GM19035 (cell line): ENCODE data around the gene PI16.

Experiments used
- ATAC-seq: cut with Tn5 transposase; IDR thresholded peaks from one replicate; pipeline ENCODE4 v1.9.1; 2021; ENCODE audit not compliant: unreplicated experiment

The PI16 gene

GRCh38 chr6:36997811-36998722 lies 43.5 kb downstream of the PI16 start:
- no peak for ATAC-seq

GRCh38 chr6:36998723-36999038 lies 44.1 kb downstream of the PI16 start:
- no peak for ATAC-seq

GRCh38 chr6:36999061-36999750 lies 44.7 kb downstream of the PI16 start:
- ATAC-seq: no peak

- ATAC-seq: no peak
Observed at GRCh38 chr6:36999751-37000125, 45.2 kb downstream of the PI16 start.

- ATAC-seq: no peak
Observed at GRCh38 chr6:37004044-37004980, 49.8 kb downstream of the PI16 start.

- ATAC-seq: peak; percentile 65
Observed at GRCh38 chr6:37005061-37005810, 50.7 kb downstream of the PI16 start, which contains the start of gene FGD2. FGD2 (plus strand) TSS chr6:37005655; CDS start chr6:37005818, 163 bp downstream.

- ATAC-seq: peak; percentile 7
Observed at GRCh38 chr6:37005827-37006567, 51.5 kb downstream of the PI16 start.

GRCh38 chr6:37006793-37007339 lies 52.3 kb downstream of the PI16 start:
- ATAC-seq: no peak

- no peak for ATAC-seq
Observed at GRCh38 chr6:37007340-37008043, 53.0 kb downstream of the PI16 start.

GRCh38 chr6:37008484-37009465 lies 54.2 kb downstream of the PI16 start:
- no peak for ATAC-seq

- no peak for ATAC-seq
Observed at GRCh38 chr6:37010402-37010892, 55.9 kb downstream of the PI16 start.

- no peak for ATAC-seq
Observed at GRCh38 chr6:37011656-37012378, 57.3 kb downstream of the PI16 start.

- ATAC-seq: no peak
Observed at GRCh38 chr6:37013516-37014491, 59.3 kb downstream of the PI16 start.
